Esophagus muscularis mucosa (tissue), 4 donors: ENCODE data around the gene KMT5B.

ENCODE experiments used
- EP300 ChIP-seq: sonication (generic); formaldehyde crosslinking; IDR thresholded peaks from one replicate; pipeline ENCODE4 v1.6.1; 2017; ENCODE audit warnings: antibody characterized with exemption
- POLR2AphosphoS5 ChIP-seq, 2 donors: sonication (generic); formaldehyde crosslinking; IDR thresholded peaks; one replicate each; pipeline ENCODE4 v1.6.1; 2017; ENCODE audit warnings: antibody characterized with exemption in 2 of 2
- TF ChIP-seq, protein P1 (sequence below), 3 experiments: fragments of 200-600 bp in 2 of 3; fragments of 450-650 bp in 1 of 3; sonication (generic) in 2 of 3; IDR thresholded peaks; one replicate each; pipeline ENCODE4 v1.5.1; 2017 to 2019; ENCODE audit warnings: antibody characterized with exemption in 3 of 3, mild to moderate bottlenecking in 2 of 3, moderate library complexity in 1 of 3

DNA sequence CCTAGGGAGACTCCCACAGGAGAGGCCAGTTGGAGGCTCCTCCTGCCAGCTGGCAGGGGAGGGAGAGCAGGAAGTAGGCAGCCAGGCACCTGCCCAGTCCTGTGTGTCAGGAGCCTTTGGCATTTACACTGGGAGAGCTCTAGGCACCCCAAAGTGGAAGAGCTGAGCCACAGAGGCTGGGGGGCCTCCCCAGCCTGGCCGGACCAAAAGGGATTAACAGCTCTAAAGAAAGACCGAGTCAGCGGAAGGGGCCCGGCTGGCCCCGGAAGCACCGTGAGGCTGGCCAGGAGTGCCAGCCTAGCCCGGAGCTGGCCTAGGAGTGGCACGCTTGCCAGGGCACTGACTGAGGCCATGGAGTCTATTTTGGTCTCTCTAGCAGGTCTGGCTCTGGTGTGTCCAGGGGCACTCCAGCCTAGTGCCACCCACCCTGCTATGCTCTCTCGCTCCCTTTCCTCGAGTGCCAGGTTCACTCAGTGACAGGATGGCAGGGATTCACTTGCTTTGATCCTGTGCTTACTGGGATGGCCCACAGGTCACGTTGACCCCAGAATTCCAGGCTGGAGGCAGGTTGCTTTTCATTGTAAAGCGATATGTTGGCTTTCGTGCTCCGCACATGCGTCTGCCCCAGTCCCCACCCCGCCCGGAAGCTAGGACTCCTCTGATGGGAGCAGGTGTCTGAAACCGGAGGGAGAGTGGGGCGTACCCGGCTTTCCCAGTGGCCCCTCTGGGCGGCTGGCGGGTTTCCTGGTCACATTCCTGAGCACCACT lies 3.3 kb upstream of the KMT5B start:
- TF ChIP-seq EP300 (no peak), POLR2AphosphoS5 (IDR thresholded peaks at IDR 0.05) (no peak)
- TF ChIP-seq, protein P1, sequence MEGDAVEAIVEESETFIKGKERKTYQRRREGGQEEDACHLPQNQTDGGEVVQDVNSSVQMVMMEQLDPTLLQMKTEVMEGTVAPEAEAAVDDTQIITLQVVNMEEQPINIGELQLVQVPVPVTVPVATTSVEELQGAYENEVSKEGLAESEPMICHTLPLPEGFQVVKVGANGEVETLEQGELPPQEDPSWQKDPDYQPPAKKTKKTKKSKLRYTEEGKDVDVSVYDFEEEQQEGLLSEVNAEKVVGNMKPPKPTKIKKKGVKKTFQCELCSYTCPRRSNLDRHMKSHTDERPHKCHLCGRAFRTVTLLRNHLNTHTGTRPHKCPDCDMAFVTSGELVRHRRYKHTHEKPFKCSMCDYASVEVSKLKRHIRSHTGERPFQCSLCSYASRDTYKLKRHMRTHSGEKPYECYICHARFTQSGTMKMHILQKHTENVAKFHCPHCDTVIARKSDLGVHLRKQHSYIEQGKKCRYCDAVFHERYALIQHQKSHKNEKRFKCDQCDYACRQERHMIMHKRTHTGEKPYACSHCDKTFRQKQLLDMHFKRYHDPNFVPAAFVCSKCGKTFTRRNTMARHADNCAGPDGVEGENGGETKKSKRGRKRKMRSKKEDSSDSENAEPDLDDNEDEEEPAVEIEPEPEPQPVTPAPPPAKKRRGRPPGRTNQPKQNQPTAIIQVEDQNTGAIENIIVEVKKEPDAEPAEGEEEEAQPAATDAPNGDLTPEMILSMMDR (IDR thresholded peaks at IDR 0.05) = no peak
